Naive thymus-derived CD8-positive, alpha-beta T cell (primary cell): ENCODE measurements around the gene MYO16. TPM values are rescaled to one million over a fixed set of nuclear protein-coding genes. Genes with fewer than 3 reads are reported as not detected.

Experiments used
- ATAC-seq, 2 donors: fragments of 150-1000 bp; cut with Tn5 transposase in 1 of 2; sonication (Bioruptor Pico), chemical (Tn5 transposase) in 1 of 2; 1 replicate in 1 of 2; 2 replicates in 1 of 2; pipeline ENCODE4 v1.10.0; 2021; ENCODE audit warnings: mild to moderate bottlenecking in 2 of 2, moderate library complexity in 2 of 2
- POLR2A ChIA-PET: fragments of 350-600 bp; sonication (Branson Sonifier 250); formaldehyde crosslinking; loops from one replicate; lab custom pipeline; 2021; ENCODE audit warnings: antibody characterized with exemption; lab: Charles Lee
- DNase-seq, 10 donors: peaks; one replicate each; pipeline versions ENCODE4 v3.0.0 to v3.0.0-alpha.2; 2020 to 2022
- H3K27ac Mint-ChIP-seq, 10 donors: one replicate each; pipeline ENCODE4 v1.8.0; 2020 to 2022; ENCODE audit warnings: mild to moderate bottlenecking in 10 of 10, mixed read lengths in 10 of 10, moderate library complexity in 4 of 10, inconsistent platforms in 1 of 10
- H3K27me3 Mint-ChIP-seq, 5 donors: one replicate each; pipeline ENCODE4 v1.8.0; 2021 to 2022; ENCODE audit warnings: mixed read lengths in 5 of 5
- H3K36me3 Mint-ChIP-seq, 3 donors: one replicate each; pipeline ENCODE4 v1.8.0; 2020 to 2022; ENCODE audit warnings: mixed read lengths in 3 of 3, mild to moderate bottlenecking in 2 of 3, inconsistent platforms in 1 of 3
- H3K4me1 Mint-ChIP-seq, 4 donors: one replicate each; pipeline ENCODE4 v1.8.0; 2021 to 2022; ENCODE audit warnings: mixed read lengths in 4 of 4
- H3K4me3 Mint-ChIP-seq, 10 donors: one replicate each; pipeline ENCODE4 v1.8.0; 2020 to 2022; ENCODE audit warnings: mild to moderate bottlenecking in 10 of 10, mixed read lengths in 10 of 10, moderate library complexity in 6 of 10, inconsistent platforms in 1 of 10
- H3K9me3 Mint-ChIP-seq, 9 donors: one replicate each; pipeline ENCODE4 v1.8.0; 2020 to 2022; ENCODE audit warnings: mixed read lengths in 9 of 9, mild to moderate bottlenecking in 3 of 9, inconsistent platforms in 1 of 9, moderate library complexity in 1 of 9
- polyA plus RNA-seq, 3 donors: library from polyadenylated mRNA; unstranded; fragments of 300-500 nt; fragmentation: Illumina TruSeq; gene quantifications; one replicate each; pipeline ENCODE4 v1.2.3, GENCODE V29; 2021
- total RNA-seq, 8 experiments: library from RNA in 2 of 8; stranded (reverse) in 2 of 8; gene quantifications; one replicate each; pipeline ENCODE4 v1.2.3 and lab custom pipeline; 2021 to 2026

Gene MYO16
- total and polyA plus RNA-seq, 5 experiments from 2014 or later = not detected

DNA sequence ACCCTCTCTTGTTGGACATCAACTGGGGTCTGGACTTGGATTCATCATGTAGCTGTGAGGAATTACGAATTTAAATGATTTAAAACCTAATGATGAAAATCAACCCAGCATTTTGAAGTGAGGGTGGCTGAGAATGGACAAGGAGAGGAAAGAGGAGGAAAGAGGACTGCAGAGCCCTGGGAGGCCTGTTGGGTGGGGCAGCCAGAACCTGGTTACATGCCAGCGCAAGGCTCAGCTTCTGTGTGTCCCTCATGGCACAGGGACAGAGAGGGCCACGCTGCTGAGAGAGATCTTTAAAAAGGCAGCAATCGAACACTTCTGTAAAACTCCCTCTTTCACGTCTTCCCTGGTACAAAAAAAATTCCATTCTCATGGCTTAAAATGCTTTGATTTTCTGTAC, 292.7 kb downstream of the MYO16 start:
- Mint-ChIP-seq H3K4me3 (no peak overlapping the region), H3K9me3 (no peaks in the 10 kb centered on the region), H3K27ac (no peak overlapping the region), H3K4me1 (no peaks in the 10 kb centered on the region), H3K27me3 (peaks cover 0 to 31% (median 4%) of the 10 kb centered on the region in 5 donors), H3K36me3 (no peaks in the 10 kb centered on the region)
- DNase-seq (no peak), ATAC-seq (no peak)
- POLR2A ChIA-PET = no interaction called here

DNA sequence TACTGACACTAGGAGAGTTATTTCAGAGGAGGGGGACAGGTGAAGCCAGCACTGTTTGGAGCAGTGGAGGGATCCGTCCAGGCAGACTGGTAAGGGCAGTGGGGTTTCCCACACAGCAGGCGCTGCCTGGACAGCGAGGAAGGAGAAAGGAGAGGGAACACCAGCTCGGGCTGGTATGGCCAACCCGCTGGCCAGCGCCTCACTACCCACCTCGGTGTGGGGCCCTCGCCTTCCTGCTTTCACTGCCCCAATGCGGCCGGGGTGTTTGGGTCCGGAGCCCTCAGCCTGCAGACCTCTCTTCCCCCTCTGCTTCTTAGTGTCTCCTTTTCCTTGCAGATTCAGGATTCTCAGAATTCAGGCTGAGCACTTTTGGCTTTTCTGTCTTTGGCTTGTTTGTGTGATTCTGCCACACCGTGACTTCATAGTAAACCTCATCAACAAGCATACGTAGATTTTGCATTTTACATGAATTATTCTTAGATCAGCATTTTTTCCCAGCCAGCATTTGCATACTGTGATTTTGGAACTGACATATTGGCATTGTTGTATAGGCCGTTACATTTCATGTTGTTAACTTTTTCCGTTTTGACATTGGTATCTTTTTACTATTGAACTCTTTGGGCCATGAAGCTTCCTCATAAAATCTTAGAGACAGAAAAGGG, 294.1 kb downstream of the MYO16 start:
- DNase-seq = no peak
- Mint-ChIP-seq H3K4me3 (no peak overlapping the region), H3K36me3 (no peaks in the 10 kb centered on the region), H3K27ac (no peak overlapping the region), H3K4me1 (no peaks in the 10 kb centered on the region), H3K9me3 (no peaks in the 10 kb centered on the region), H3K27me3 (peaks cover 0 to 32% (median 6%) of the 10 kb centered on the region in 5 donors)
- ATAC-seq = no peak
- POLR2A ChIA-PET = no interaction called here

DNA sequence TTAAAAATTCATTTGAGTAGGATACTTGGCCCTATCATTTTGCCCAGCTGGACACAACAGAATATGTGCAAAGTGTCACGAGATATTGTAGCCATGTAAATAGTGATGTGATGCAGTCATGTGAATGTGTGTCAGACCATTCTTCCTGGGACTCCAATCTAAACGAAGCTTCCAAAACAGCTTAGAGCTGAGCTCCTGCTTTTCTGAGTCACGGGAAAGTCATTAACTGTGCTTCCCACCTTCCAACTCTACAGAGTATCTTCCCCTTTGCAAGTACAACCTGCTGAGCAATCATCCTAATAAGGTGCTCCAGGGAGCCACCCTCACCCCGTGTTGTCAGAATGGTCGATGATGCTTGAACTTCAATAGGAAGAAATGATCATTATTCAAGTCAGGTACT, 294.7 kb downstream of the MYO16 start:
- DNase-seq (no peak), ATAC-seq (no peak)
- H3K27me3 Mint-ChIP-seq = peaks cover 0 to 32% (median 6%) of the 10 kb centered on the region in 5 donors
- H3K4me3 Mint-ChIP-seq = no peak overlapping the region
- no peaks in the 10 kb centered on the region for H3K4me1 Mint-ChIP-seq
- H3K27ac Mint-ChIP-seq = no peak overlapping the region
- H3K9me3 Mint-ChIP-seq = no peaks in the 10 kb centered on the region
- H3K36me3 Mint-ChIP-seq = no peaks in the 10 kb centered on the region
- POLR2A ChIA-PET = no interaction called here

DNA sequence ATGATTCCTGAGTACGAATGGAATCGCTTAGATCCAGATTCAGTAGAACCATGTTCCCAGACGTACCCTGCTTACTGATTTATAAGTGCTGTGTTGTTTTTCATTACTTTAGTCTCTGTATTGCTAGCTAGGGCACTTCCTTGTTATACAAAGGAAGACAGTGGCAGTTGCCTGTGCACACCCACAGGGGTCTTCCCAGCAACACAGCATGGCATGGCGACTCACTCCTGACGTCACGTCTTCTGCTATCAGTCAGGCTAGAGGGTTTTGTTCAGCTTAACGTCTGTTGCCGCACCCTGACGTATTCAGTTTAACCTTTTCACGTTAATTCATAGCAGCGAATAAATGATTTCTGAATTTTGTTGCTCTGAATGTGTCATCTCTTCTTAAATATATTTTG, 295.1 kb downstream of the MYO16 start:
- no peak for DNase-seq
- H3K36me3 Mint-ChIP-seq = no peaks in the 10 kb centered on the region
- peaks cover 0 to 32% (median 6%) of the 10 kb centered on the region in 5 donors for H3K27me3 Mint-ChIP-seq
- POLR2A ChIA-PET = no interaction called here
- no peaks in the 10 kb centered on the region for H3K4me1 Mint-ChIP-seq
- ATAC-seq = no peak
- H3K27ac Mint-ChIP-seq = no peak overlapping the region
- H3K9me3 Mint-ChIP-seq = no peaks in the 10 kb centered on the region
- no peak overlapping the region for H3K4me3 Mint-ChIP-seq

DNA sequence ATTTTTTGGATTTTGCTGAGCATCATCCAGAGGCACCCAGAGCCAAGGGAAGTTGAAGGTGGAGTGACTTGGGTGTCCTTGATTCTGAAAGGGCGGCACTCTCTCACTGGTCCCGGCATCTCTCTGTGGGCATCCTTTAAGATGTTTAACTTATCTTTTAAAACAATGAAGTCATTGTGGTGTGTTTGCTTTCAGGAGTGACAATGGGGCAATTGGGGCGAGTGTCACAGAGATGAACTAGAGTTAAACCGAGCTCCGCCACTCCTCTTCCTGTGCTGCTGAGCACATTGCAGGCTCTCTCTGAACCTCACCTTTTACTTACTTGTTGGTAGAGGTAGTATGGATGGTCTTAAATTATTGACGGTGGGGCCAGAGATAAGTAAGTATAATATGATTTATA, 295.7 kb downstream of the MYO16 start:
- Mint-ChIP-seq H3K4me1 (no peaks in the 10 kb centered on the region), H3K9me3 (no peaks in the 10 kb centered on the region), H3K36me3 (no peaks in the 10 kb centered on the region), H3K27me3 (peaks cover 0 to 32% (median 6%) of the 10 kb centered on the region in 5 donors), H3K4me3 (no peak overlapping the region), H3K27ac (no peak overlapping the region)
- POLR2A ChIA-PET = no interaction called here
- DNase-seq (no peak), ATAC-seq (no peak)

DNA sequence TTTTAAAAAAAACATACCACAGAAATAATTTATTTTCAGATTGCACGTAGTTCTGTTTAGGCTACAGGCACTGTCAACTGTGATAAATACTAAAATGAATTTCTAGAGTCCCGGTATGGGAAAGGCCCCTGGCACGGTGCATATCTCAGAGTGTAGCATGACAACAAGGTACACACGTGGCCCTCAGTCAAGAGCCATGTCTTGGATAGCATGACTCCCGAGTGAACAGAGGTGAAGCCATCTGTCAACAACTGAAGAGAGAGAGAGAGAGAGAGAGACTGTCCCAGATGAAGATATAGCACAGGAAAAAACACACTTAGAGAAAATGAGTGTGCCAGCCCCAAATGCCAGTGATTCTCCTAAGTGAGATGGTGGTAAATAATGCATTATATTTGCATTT, 297.5 kb downstream of the MYO16 start:
- Mint-ChIP-seq H3K27me3 (peaks cover 3 to 22% (median 7%) of the 10 kb centered on the region in 5 donors), H3K9me3 (no peaks in the 10 kb centered on the region), H3K27ac (no peak overlapping the region), H3K4me1 (no peaks in the 10 kb centered on the region), H3K36me3 (no peaks in the 10 kb centered on the region), H3K4me3 (no peak overlapping the region)
- POLR2A ChIA-PET = no interaction called here
- DNase-seq (no peak), ATAC-seq (no peak)

DNA sequence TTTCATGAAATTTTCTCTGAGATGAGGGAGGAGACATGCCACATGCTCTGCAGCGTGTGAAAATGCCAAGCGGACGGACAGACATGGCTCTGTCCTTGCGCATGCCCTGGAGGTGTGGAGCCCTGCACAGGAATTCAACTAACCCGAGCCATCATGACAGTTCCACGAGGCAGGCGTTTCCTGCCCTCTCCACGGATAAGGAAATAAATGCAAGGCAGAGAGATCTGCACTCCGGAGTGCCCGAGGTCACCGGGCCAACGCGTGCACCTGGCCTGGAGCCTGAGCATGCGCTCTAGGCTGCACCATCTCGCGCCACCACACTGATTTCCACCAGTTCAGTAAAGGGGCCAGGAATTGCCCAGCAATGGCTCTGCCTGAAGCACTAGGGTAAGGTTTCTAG, 298.2 kb downstream of the MYO16 start:
- no peaks in the 10 kb centered on the region for H3K4me1 Mint-ChIP-seq
- no peak for ATAC-seq
- no peak overlapping the region for H3K27ac Mint-ChIP-seq
- H3K36me3 Mint-ChIP-seq = no peaks in the 10 kb centered on the region
- H3K9me3 Mint-ChIP-seq = no peaks in the 10 kb centered on the region
- H3K27me3 Mint-ChIP-seq = peaks cover 3 to 22% (median 8%) of the 10 kb centered on the region in 5 donors
- POLR2A ChIA-PET = no interaction called here
- DNase-seq = no peak
- H3K4me3 Mint-ChIP-seq = no peak overlapping the region

DNA sequence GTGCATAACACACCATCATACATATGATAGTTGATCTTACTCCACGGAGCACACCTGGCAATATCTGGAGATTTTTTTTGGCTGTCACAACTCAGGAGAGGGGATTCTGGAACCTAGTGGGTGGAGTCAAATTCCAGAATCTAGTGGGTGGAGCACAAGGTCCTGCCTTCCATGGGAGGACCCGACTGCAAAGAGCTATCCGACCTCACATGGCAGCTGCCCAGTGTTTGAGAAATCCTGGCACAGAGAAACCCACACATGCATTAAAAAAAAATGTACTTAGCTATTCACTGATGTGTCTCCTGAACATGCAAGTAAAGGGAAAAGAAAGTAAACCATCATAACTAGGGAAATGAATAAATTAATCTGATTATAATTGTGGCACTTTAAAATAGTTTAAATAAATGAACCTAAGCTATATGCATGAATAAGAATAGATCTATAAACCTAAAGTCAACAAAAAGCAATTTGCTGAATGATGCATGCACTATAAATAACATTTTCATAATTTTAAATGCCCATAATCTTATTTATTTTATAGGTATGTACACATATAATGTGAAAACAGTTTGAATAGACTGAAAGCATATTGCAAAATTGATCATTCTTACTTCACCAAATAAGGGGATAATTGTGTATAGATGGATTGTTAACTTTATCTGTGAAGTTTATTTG, 300.3 kb downstream of the MYO16 start:
- H3K36me3 Mint-ChIP-seq = no peaks in the 10 kb centered on the region
- H3K4me3 Mint-ChIP-seq = no peak overlapping the region
- H3K9me3 Mint-ChIP-seq = no peaks in the 10 kb centered on the region
- H3K27ac Mint-ChIP-seq = no peak overlapping the region
- DNase-seq = no peak
- peaks cover 4 to 22% (median 9%) of the 10 kb centered on the region in 5 donors for H3K27me3 Mint-ChIP-seq
- ATAC-seq = no peak
- POLR2A ChIA-PET = no interaction called here
- H3K4me1 Mint-ChIP-seq = no peaks in the 10 kb centered on the region

DNA sequence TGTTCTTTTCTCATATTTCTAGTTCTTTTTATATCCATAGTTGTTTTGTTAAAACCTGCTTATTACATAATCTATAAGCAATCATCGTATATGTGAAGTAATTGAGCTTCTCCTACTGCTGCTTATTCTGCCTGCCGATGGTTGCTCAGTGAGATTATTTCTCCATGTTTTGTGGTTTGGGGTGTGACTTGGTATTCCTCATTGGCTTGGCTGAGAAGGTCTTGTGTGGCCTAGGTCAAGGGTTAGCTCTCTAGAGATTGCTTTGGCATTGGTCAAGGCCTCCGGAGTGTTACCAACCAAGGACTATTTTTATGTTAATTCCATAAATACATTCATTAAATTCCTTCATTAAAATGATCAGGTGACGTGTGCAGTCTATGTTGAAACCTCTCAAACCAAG, 302.8 kb downstream of the MYO16 start:
- Mint-ChIP-seq H3K9me3 (peaks cover 0 to 8% (median 3%) of the 10 kb centered on the region in 9 donors), H3K27me3 (peaks cover 0 to 10% (median 7%) of the 10 kb centered on the region in 5 donors), H3K27ac (no peak overlapping the region), H3K4me1 (no peaks in the 10 kb centered on the region), H3K36me3 (peaks cover 0 to 1% (median 0%) of the 10 kb centered on the region in 3 donors), H3K4me3 (no peak overlapping the region)
- no peak for ATAC-seq
- no peak for DNase-seq
- POLR2A ChIA-PET = no interaction called here

DNA sequence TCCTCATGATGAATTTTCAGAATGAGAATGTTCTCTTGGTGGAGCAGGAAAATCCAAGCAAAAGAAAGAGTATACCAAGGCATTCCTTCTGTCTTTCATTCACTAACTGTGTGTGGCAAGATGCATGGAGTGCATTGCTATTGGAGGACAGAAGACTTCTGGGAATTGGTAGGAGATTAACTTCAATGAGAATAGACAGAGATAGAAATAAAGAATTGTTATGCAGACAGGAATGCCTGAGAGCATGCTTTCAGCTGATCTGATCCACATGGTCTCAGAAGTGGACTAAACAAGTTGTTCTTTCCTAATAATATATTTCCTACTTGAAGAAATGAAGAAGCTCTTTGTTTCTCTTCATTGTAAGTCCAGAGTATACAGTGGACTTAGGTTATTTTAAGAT, 303.6 kb downstream of the MYO16 start:
- Mint-ChIP-seq H3K4me1 (no peaks in the 10 kb centered on the region), H3K9me3 (peaks cover 0 to 15% (median 8%) of the 10 kb centered on the region in 9 donors), H3K4me3 (no peak overlapping the region), H3K36me3 (peaks cover 0 to 5% (median 2%) of the 10 kb centered on the region in 3 donors), H3K27me3 (peaks cover 0 to 19% (median 11%) of the 10 kb centered on the region in 5 donors), H3K27ac (no peak overlapping the region)
- DNase-seq (no peak), ATAC-seq (no peak)
- POLR2A ChIA-PET = no interaction called here

DNA sequence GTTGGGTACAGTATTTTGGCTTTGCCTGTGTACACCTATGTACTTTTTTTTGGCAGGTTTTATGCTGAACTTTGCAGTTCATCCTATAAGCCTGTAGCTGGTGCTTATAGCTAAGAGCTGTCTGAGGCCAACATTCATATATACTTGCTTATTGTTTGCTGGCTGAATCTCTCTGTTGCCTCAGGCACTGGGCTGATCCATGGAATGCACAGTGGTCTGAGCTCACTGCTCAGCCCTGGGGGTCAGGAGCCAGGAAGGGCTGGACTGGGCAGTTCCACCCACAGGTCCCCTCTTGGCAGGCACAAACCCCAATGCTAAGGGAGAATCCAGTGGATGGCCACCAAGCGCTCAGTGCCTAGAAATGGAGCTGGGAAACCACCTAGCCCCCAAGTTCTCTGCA, 308.7 kb downstream of the MYO16 start:
- no peak overlapping the region for H3K27ac Mint-ChIP-seq
- H3K9me3 Mint-ChIP-seq = peaks cover 0 to 17% (median 8%) of the 10 kb centered on the region in 9 donors
- ATAC-seq (no peak), DNase-seq (no peak)
- H3K4me3 Mint-ChIP-seq = no peak overlapping the region
- peaks cover 0 to 10% (median 2%) of the 10 kb centered on the region in 3 donors for H3K36me3 Mint-ChIP-seq
- POLR2A ChIA-PET = no interaction called here
- peaks cover 1 to 24% (median 11%) of the 10 kb centered on the region in 5 donors for H3K27me3 Mint-ChIP-seq
- peaks cover 0 to 2% (median 0%) of the 10 kb centered on the region in 4 donors for H3K4me1 Mint-ChIP-seq

DNA sequence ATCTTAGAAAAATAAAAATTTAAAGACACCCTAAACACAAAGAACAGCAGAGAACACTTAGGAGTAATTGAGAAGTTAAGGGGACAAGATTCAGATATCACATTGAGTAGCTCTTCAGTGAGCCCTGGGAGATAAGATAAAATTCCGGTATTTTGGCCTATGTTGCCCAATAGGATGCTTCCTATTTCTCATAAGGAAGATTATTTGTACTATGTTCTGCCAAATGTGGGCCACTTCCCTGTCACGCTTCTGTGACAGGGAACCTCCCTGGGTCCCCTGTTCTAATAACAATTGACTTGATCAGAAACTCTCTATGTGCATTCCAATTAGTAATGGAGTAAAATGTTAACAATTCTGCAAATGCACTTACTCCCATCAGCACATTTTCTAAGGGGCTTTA, 310.7 kb downstream of the MYO16 start:
- Mint-ChIP-seq H3K4me3 (no peak overlapping the region), H3K27ac (no peak overlapping the region), H3K27me3 (peaks cover 1 to 24% (median 9%) of the 10 kb centered on the region in 5 donors), H3K4me1 (peaks cover 0 to 2% (median 0%) of the 10 kb centered on the region in 4 donors), H3K9me3 (peaks cover 0 to 17% (median 7%) of the 10 kb centered on the region in 9 donors), H3K36me3 (peaks cover 0 to 10% (median 2%) of the 10 kb centered on the region in 3 donors)
- ATAC-seq (no peak), DNase-seq (no peak)
- POLR2A ChIA-PET = no interaction called here

DNA sequence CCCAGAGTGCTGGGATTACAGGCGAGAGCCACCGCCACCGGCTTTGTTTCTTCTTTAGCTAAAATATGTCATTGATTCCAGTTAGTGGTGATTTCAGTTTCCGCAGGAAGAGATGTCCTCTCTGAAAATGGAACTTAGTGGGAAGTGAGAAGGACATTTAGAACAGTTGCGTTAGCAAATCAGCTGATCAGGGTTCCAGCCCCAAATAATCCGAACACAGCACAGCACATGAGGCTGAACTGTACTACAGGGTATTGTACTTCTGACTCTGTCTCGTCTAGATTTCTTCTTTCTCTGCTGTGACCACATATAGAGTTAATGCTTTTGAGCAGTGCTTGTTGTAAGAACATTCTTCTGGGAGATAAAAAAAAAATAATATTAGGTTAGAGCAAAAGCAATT, 314.4 kb downstream of the MYO16 start:
- ATAC-seq (no peak), DNase-seq (no peak)
- H3K4me3 Mint-ChIP-seq = no peak overlapping the region
- H3K27me3 Mint-ChIP-seq = peaks cover 0 to 8% (median 4%) of the 10 kb centered on the region in 5 donors
- no peak overlapping the region for H3K27ac Mint-ChIP-seq
- H3K9me3 Mint-ChIP-seq = no peaks in the 10 kb centered on the region
- POLR2A ChIA-PET = no interaction called here
- peaks cover 0 to 2% (median 0%) of the 10 kb centered on the region in 4 donors for H3K4me1 Mint-ChIP-seq
- peaks cover 0 to 4% (median 0%) of the 10 kb centered on the region in 3 donors for H3K36me3 Mint-ChIP-seq
